ENCODE measurements around the gene DUSP15. TPM values are rescaled to one million over a fixed set of nuclear protein-coding genes. Genes with fewer than 3 reads are reported as not detected.
"Not testable (repeated sequence)": the region's sequence is repeated elsewhere in the genome, so short reads cannot be mapped to it uniquely, and the experiment has no call there.

The DUSP15 gene
- total RNA-seq, 5 donors from 2014 or later (not counting 1 experiment from before 2014, with no cell fraction given): not detected

DNA sequence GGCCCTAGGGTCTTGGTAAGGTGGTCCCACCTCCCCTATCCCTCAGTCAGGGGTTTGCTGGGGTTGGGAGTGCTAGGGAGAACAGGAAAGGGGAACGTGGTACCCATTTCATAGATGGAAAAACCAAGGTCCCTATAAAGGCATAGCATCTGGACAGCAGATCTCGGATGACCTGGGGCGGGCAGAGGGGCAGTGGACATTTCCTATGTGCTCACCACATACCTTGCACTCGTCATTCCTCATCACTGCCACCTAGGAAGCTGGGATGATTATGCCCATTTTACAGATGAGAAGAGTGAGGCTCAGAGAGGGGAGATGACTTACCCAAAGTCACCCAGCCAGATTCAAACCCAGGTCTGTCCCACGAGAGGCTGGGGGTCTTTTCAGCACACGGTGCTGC lies 39.1 kb downstream of the DUSP15 start:
- H3K36me3 Mint-ChIP-seq: no peaks in the 10 kb centered on the region
- DNase-seq (no peak), ATAC-seq (replicated peaks in 1 of 4) (no peak)
- H3K4me3 ChIP-seq (ENCODE audit: control insufficient read depth in 1 of 2, extremely low read depth in 1 of 2, low read length in 1 of 2): no peak overlapping the region
- H3K4me1 ChIP-seq (ENCODE audit: control insufficient read depth in 1 of 2, extremely low read depth in 1 of 2, insufficient read depth in 2 of 2, low read length in 2 of 2): peaks cover 0 to 7% of the 10 kb centered on the region in 2 experiments
- no peaks in the 10 kb centered on the region for H3K27me3 Mint-ChIP-seq
- H3K36me3 ChIP-seq (ENCODE audit: control insufficient read depth in 2 of 2, extremely low read depth in 1 of 2, insufficient read depth in 1 of 2, low read length in 1 of 2): no peaks in the 10 kb centered on the region
- no peak overlapping the region for H3K27ac ChIP-seq (ENCODE audit: low read length)
- H3K9me3 ChIP-seq: no peaks in the 10 kb centered on the region
- H3K27me3 ChIP-seq (replicated peaks in 1 of 2; ENCODE audit: control insufficient read depth in 2 of 2, extremely low read depth in 1 of 2, insufficient read depth in 2 of 2, low read length in 1 of 2): peaks cover 0 to 16% of the 10 kb centered on the region in 2 experiments
- H3K4me1 Mint-ChIP-seq: peaks cover 0 to 8% (median 4%) of the 10 kb centered on the region in 3 donors
- ChIA-PET POLR2A (no interaction called here), CTCF (interaction anchor here in 1 of 2 donors (0.6 to 1.0 kb wide), 2 partner anchors 8 to 10 kb away, joined by 3 read pairs; no protein-coding TSS in a partner anchor)
- no peak overlapping the region for H3K4me3 Mint-ChIP-seq
- H3K9me3 Mint-ChIP-seq: no peaks in the 10 kb centered on the region
- no peak overlapping the region for H3K27ac Mint-ChIP-seq
- 68% methylated on average over 2 of the region's 6 CpGs for WGBS (ENCODE audit: insufficient coverage)

DNA sequence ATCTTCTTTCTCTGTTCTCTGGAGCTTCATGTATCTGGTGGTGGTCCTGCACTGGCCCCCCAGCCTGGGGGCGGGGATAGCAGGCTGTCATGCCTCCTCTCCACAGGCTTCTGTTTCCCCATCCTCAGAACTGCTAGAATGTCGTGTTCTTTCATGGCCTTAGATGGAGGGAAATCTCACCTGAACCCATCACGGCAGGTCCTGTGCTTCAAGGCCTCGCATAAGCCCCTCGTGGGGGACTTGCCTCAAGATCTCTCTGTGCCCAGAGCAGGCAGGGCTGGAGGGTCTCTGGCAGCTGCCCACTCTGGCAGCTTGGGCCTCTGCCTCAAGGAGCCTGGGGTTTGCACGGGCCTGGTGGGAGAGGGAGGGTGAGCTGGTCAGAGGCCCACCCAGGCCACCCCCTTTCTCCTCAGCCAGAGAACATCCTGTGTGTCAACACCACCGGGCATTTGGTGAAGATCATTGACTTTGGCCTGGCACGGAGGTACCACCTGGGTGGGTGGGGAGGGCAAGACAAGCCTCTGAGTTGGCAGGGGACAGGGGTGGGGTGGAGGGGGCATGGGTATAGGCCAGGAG lies 39.8 kb downstream of the DUSP15 start:
- no peak overlapping the region for H3K27ac ChIP-seq (ENCODE audit: low read length)
- H3K4me3 ChIP-seq (ENCODE audit: control insufficient read depth in 1 of 2, extremely low read depth in 1 of 2, low read length in 1 of 2): no peak overlapping the region
- H3K36me3 Mint-ChIP-seq: no peaks in the 10 kb centered on the region
- peaks cover 0 to under 1% of the 10 kb centered on the region in 2 experiments for H3K4me1 ChIP-seq (ENCODE audit: control insufficient read depth in 1 of 2, extremely low read depth in 1 of 2, insufficient read depth in 2 of 2, low read length in 2 of 2)
- no peaks in the 10 kb centered on the region for H3K9me3 Mint-ChIP-seq
- H3K27ac Mint-ChIP-seq: no peak overlapping the region
- ChIA-PET POLR2A (no interaction called here), CTCF (interaction anchor here in 1 of 2 donors (0.6 kb wide), 1 partner anchor 11 kb away, joined by 3 read pairs; no protein-coding TSS in a partner anchor)
- no peaks in the 10 kb centered on the region for H3K9me3 ChIP-seq
- peaks cover 0 to 3% (median 0%) of the 10 kb centered on the region in 3 donors for H3K4me1 Mint-ChIP-seq
- peaks cover 0 to 16% of the 10 kb centered on the region in 2 experiments for H3K27me3 ChIP-seq (replicated peaks in 1 of 2; ENCODE audit: control insufficient read depth in 2 of 2, extremely low read depth in 1 of 2, insufficient read depth in 2 of 2, low read length in 1 of 2)
- no peak for ATAC-seq (replicated peaks in 1 of 4)
- no peaks in the 10 kb centered on the region for H3K27me3 Mint-ChIP-seq
- 86% methylated on average over 5 of the region's 8 CpGs for WGBS (ENCODE audit: insufficient coverage)
- H3K4me3 Mint-ChIP-seq: no peak overlapping the region
- H3K36me3 ChIP-seq (ENCODE audit: control insufficient read depth in 2 of 2, extremely low read depth in 1 of 2, insufficient read depth in 1 of 2, low read length in 1 of 2): no peaks in the 10 kb centered on the region
- DNase-seq: no peak

DNA sequence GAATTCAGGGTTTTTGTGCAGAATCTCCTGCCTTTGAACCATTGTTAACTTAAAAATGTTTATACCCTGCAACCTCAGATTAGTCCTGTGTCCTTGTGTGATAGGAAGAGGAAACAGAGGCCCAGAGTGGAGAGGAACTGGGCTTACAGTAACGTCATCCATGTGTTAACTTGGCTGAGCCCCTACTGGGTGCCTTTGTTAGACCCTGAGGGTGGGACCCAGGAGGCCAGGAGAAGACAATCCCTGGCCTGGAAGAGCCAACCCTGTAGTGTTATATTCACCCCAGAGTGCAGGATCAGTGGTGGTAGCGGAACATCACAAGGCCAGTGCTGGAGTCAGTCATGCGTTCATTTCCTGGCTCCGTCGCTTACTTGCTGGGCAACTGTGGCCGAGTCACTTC lies 40.6 kb downstream of the DUSP15 start:
- Histone ChIP-seq H3K4me1 (ENCODE audit: control insufficient read depth in 1 of 2, extremely low read depth in 1 of 2, insufficient read depth in 2 of 2, low read length in 2 of 2) (no peaks in the 10 kb centered on the region), H3K9me3 (no peaks in the 10 kb centered on the region), H3K27me3 (replicated peaks in 1 of 2; ENCODE audit: control insufficient read depth in 2 of 2, extremely low read depth in 1 of 2, insufficient read depth in 2 of 2, low read length in 1 of 2) (peaks cover 0 to 19% of the 10 kb centered on the region in 2 experiments), H3K27ac (ENCODE audit: low read length) (no peak overlapping the region), H3K36me3 (ENCODE audit: control insufficient read depth in 2 of 2, extremely low read depth in 1 of 2, insufficient read depth in 1 of 2, low read length in 1 of 2) (no peaks in the 10 kb centered on the region), H3K4me3 (ENCODE audit: control insufficient read depth in 1 of 2, extremely low read depth in 1 of 2, low read length in 1 of 2) (no peak overlapping the region)
- 96% methylated on average over 4 of the region's 6 CpGs for WGBS (ENCODE audit: insufficient coverage)
- Mint-ChIP-seq H3K4me3 (no peak overlapping the region), H3K4me1 (no peaks in the 10 kb centered on the region), H3K27me3 (no peaks in the 10 kb centered on the region), H3K27ac (no peak overlapping the region), H3K36me3 (no peaks in the 10 kb centered on the region), H3K9me3 (no peaks in the 10 kb centered on the region)
- ChIA-PET CTCF (no interaction called here), POLR2A (no interaction called here)
- no peak for ATAC-seq (replicated peaks in 1 of 4)
- DNase-seq: no peak

DNA sequence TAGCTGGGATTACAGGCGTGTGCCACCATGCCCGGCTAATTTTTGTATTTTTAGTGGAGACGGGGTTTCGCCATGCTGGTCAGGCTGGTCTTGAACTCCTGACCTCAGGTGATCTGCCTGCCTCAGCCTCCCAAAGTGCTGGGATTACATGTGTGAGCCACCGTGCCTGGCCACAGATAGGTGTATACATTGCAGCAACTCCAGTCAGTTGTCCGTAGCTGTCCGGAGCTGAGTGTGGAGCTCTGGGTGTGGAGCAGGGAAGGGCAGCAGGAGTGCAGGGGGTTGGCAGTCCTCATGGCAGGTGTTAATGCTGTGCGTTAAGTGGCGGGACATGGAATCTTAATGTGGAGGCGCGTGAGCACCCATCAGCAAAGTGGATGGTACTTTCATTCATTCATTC lies 42.3 kb downstream of the DUSP15 start:
- H3K27me3 ChIP-seq (replicated peaks in 1 of 2; ENCODE audit: control insufficient read depth in 2 of 2, extremely low read depth in 1 of 2, insufficient read depth in 2 of 2, low read length in 1 of 2): peaks cover 0 to 13% of the 10 kb centered on the region in 2 experiments
- H3K4me3 ChIP-seq (ENCODE audit: control insufficient read depth in 1 of 2, extremely low read depth in 1 of 2, low read length in 1 of 2); H3K27ac Mint-ChIP-seq; H3K9me3 ChIP-seq; DNase-seq; H3K9me3 Mint-ChIP-seq; H3K4me1 Mint-ChIP-seq; H3K4me3 Mint-ChIP-seq; ATAC-seq (replicated peaks in 1 of 4); POLR2A ChIA-PET; H3K4me1 ChIP-seq (ENCODE audit: control insufficient read depth in 1 of 2, extremely low read depth in 1 of 2, insufficient read depth in 2 of 2, low read length in 2 of 2); H3K36me3 ChIP-seq (ENCODE audit: control insufficient read depth in 2 of 2, extremely low read depth in 1 of 2, insufficient read depth in 1 of 2, low read length in 1 of 2); H3K27ac ChIP-seq (ENCODE audit: low read length); H3K36me3 Mint-ChIP-seq; H3K27me3 Mint-ChIP-seq: not testable (repeated sequence)
- WGBS (ENCODE audit: insufficient coverage): 98% methylated on average over 7 of the region's 11 CpGs
- CTCF ChIA-PET: interaction anchor here in 1 of 2 donors (0.7 kb wide), 1 partner anchor 1133 kb away, joined by 13 read pairs; no protein-coding TSS in a partner anchor

DNA sequence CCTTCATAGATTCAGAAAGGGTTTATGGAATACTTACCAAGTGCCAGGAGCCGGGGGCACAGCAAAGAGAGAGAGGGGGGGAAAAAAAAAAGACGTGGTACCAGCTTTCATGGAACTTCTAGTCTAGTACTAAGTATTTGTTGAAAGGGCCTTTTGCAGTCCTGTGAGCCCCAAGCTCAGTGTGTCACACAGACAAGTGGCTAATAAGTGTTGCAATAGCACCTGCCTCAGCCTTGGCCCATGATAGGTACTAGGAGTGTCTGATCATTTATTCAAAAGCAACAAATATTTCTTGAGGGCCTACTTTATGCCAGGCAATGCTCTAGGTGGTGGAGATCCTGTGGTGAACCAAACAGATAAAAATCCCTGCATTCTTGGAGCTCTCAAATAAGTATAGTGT lies 43.3 kb downstream of the DUSP15 start:
- Mint-ChIP-seq H3K9me3 (no peaks in the 10 kb centered on the region), H3K27me3 (peaks cover 0 to 3% of the 10 kb centered on the region in 2 donors), H3K4me1 (peaks cover 0 to 8% (median 2%) of the 10 kb centered on the region in 3 donors), H3K4me3 (no peak overlapping the region), H3K36me3 (no peaks in the 10 kb centered on the region), H3K27ac (no peak overlapping the region)
- ChIA-PET CTCF (interaction anchor here in 1 of 2 donors (0.5 kb wide), 1 partner anchor 26 kb away, joined by 3 read pairs; no protein-coding TSS in a partner anchor), POLR2A (interaction anchor here in 1 of 2 donors (0.6 kb wide), 1 partner anchor 282 kb away, joined by 3 read pairs; the partner anchor contains the start of gene TM9SF4)
- peaks cover 0 to 10% of the 10 kb centered on the region in 2 experiments for H3K4me1 ChIP-seq (ENCODE audit: control insufficient read depth in 1 of 2, extremely low read depth in 1 of 2, insufficient read depth in 2 of 2, low read length in 2 of 2)
- DNase-seq (no peak), ATAC-seq (replicated peaks in 1 of 4) (no peak)
- H3K4me3 ChIP-seq (ENCODE audit: control insufficient read depth in 1 of 2, extremely low read depth in 1 of 2, low read length in 1 of 2): no peak overlapping the region
- H3K9me3 ChIP-seq: no peaks in the 10 kb centered on the region
- no peaks in the 10 kb centered on the region for H3K36me3 ChIP-seq (ENCODE audit: control insufficient read depth in 2 of 2, extremely low read depth in 1 of 2, insufficient read depth in 1 of 2, low read length in 1 of 2)
- 40% methylated on average over 1 of the region's 2 CpGs for WGBS (ENCODE audit: insufficient coverage)
- H3K27me3 ChIP-seq (replicated peaks in 1 of 2; ENCODE audit: control insufficient read depth in 2 of 2, extremely low read depth in 1 of 2, insufficient read depth in 2 of 2, low read length in 1 of 2): peaks cover 0 to 22% of the 10 kb centered on the region in 2 experiments
- H3K27ac ChIP-seq (ENCODE audit: low read length): no peak overlapping the region

DNA sequence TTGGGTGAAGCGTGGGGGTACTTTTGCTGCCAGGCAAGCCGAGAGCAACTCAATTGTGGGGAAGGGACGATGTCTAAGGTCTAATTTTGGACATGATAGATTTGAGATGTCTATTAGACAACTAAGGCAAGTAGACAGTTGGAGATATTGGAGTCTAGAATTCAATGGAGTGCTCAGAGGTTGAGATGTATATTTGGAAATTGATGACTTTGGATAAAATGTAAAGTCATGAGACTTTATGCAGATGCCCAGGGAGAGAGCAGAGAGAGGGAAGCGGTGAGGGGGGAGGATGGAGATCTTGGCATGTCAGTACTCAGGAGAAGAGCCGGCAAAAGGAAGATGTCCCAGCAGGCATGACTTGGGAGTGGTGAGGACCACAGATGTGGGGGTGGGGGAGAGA lies 44.3 kb downstream of the DUSP15 start:
- H3K4me1 Mint-ChIP-seq: peaks cover 0 to 8% (median 2%) of the 10 kb centered on the region in 3 donors
- no peak overlapping the region for H3K27ac ChIP-seq (ENCODE audit: low read length)
- CTCF ChIA-PET: no interaction called here
- H3K4me1 ChIP-seq (ENCODE audit: control insufficient read depth in 1 of 2, extremely low read depth in 1 of 2, insufficient read depth in 2 of 2, low read length in 2 of 2): peaks cover 0 to 10% of the 10 kb centered on the region in 2 experiments
- no peak overlapping the region for H3K27ac Mint-ChIP-seq
- H3K9me3 Mint-ChIP-seq: no peaks in the 10 kb centered on the region
- WGBS (ENCODE audit: insufficient coverage): 90% methylated on average over 5 of the region's 5 CpGs
- no peaks in the 10 kb centered on the region for H3K36me3 Mint-ChIP-seq
- no peaks in the 10 kb centered on the region for H3K9me3 ChIP-seq
- POLR2A ChIA-PET: no interaction called here
- H3K36me3 ChIP-seq (ENCODE audit: control insufficient read depth in 2 of 2, extremely low read depth in 1 of 2, insufficient read depth in 1 of 2, low read length in 1 of 2): no peaks in the 10 kb centered on the region
- no peak overlapping the region for H3K4me3 Mint-ChIP-seq
- H3K4me3 ChIP-seq (ENCODE audit: control insufficient read depth in 1 of 2, extremely low read depth in 1 of 2, low read length in 1 of 2): no peak overlapping the region
- H3K27me3 ChIP-seq (replicated peaks in 1 of 2; ENCODE audit: control insufficient read depth in 2 of 2, extremely low read depth in 1 of 2, insufficient read depth in 2 of 2, low read length in 1 of 2): peaks cover 0 to 19% of the 10 kb centered on the region in 2 experiments
- peaks cover 0 to 5% of the 10 kb centered on the region in 2 donors for H3K27me3 Mint-ChIP-seq
- ATAC-seq (replicated peaks in 1 of 4) (no peak), DNase-seq (no peak)
